Thoracic aorta (tissue), 2 donors: ENCODE measurements around the gene CPEB2. TPM values are rescaled to one million over a fixed set of nuclear protein-coding genes. Genes with fewer than 3 reads are reported as not detected.
A peak's percentile ranks its signal among the peaks of the same experiment; 100 is the strongest.
"Not testable (repeated sequence)": the region's sequence is repeated elsewhere in the genome, so short reads cannot be mapped to it uniquely, and the experiment has no call there.

Experiments
- ATAC-seq: fragments of 150-250 bp; one replicate; pipeline ENCODE4 v1.8.0; 2017; ENCODE audit warnings: low read depth; ENCODE audit not compliant: insufficient number of reproducible peaks, low FRiP score
- DNase-seq: peaks from one replicate; pipeline ENCODE4 v3.0.0-alpha.2; 2020; ENCODE audit warnings: low spot score
- H3K27ac ChIP-seq, 2 donors: fragments of 200-600 bp; sonication (generic); 1 replicate in 1 of 2; 2 replicates in 1 of 2; pipeline ENCODE4 v1.5.1; 2016; ENCODE audit warnings: mild to moderate bottlenecking in 2 of 2, moderate library complexity in 2 of 2
- H3K27me3 ChIP-seq: fragments of 200-600 bp; sonication (generic); replicated peaks from 2 replicates; pipeline ENCODE4 v1.6.0; 2016; ENCODE audit warnings: mild to moderate bottlenecking; ENCODE audit not compliant: insufficient read depth
- H3K36me3 ChIP-seq: fragments of 200-600 bp; sonication (generic); one replicate; pipeline ENCODE4 v1.5.1; 2016
- H3K4me1 ChIP-seq, 2 donors: fragments of 200-600 bp; sonication (generic); 1 replicate in 1 of 2; 2 replicates in 1 of 2; pipeline versions ENCODE4 v1.5.1 to v1.6.0; 2016; ENCODE audit warnings: low read depth in 2 of 2, mild to moderate bottlenecking in 1 of 2; ENCODE audit not compliant: control insufficient read depth in 1 of 2
- H3K4me3 ChIP-seq: fragments of 200-600 bp; sonication (generic); 2 replicates; pipeline ENCODE4 v1.5.1; 2016; ENCODE audit warnings: mild to moderate bottlenecking
- H3K9me3 ChIP-seq: fragments of 200-600 bp; sonication (generic); 2 replicates; pipeline ENCODE4 v1.5.1; 2016
- total RNA-seq, 2 donors: library from RNA; depleted of rRNA; stranded (reverse); fragments of >200 nt; gene quantifications; one replicate each; pipeline versions ENCODE4 v1.1.0 to v1.2.3, GENCODE V29; 2016
- TF ChIP-seq, protein P1 (sequence below): fragments of 200-600 bp; sonication (generic); IDR thresholded peaks from one replicate; pipeline ENCODE4 v1.5.1; 2019; ENCODE audit warnings: antibody characterized with exemption

The CPEB2 gene
- total RNA-seq, 2 donors from 2014 or later, result 31.0 to 33.4 TPM

DNA sequence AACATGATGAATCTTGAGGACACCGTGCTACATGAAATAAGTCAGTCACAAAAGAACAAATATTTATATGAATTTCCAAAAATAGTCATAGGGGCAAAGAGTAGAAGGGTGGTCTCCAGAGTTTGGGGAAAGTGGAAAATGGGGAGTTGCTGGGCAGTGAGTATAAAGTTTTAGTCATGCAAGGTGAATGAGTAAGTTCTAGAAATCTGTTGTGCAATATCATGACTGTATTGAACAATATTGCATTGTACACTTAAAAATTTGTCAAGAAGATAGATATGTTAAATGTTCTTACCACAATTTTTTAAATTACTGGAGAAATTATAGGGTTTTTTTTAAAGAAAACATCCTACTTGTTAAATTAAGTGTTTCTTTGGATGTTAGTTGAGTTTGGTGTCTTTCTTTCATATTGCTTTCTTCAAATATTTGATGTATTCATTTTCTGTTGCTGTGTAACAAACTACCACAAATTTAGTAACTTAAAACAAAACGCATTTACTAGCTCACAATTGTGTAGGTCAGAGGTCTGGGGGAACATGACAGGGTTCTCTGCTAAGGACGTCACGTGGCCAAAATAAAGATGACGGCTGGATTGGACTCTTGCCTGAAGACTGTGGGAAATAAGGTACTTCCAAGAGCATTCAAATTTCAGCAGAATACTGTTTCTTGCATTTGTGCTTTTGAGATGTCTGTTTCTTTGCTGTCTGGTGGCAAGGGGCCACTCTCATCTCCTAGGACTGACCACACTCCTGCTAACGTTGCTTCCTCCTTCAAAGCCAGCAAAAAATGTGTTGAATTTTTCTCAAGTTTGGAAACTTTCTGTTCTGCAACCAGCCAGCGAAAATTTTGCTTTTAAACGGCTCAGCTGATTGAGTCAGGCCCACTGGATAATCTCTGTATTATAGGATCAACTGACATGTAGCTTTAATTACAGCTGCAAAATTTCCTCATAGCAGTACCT, 76.7 kb downstream of the CPEB2 start:
- H3K4me3 ChIP-seq, result no peak overlapping the region
- H3K4me1 ChIP-seq, result peaks cover 3 to 7% of the 10 kb centered on the region in 2 donors
- DNase-seq, result no peak
- no peaks in the 10 kb centered on the region for H3K36me3 ChIP-seq
- no peak for ATAC-seq
- H3K9me3 ChIP-seq, result peaks cover 18% of the 10 kb centered on the region
- TF ChIP-seq, protein P1, sequence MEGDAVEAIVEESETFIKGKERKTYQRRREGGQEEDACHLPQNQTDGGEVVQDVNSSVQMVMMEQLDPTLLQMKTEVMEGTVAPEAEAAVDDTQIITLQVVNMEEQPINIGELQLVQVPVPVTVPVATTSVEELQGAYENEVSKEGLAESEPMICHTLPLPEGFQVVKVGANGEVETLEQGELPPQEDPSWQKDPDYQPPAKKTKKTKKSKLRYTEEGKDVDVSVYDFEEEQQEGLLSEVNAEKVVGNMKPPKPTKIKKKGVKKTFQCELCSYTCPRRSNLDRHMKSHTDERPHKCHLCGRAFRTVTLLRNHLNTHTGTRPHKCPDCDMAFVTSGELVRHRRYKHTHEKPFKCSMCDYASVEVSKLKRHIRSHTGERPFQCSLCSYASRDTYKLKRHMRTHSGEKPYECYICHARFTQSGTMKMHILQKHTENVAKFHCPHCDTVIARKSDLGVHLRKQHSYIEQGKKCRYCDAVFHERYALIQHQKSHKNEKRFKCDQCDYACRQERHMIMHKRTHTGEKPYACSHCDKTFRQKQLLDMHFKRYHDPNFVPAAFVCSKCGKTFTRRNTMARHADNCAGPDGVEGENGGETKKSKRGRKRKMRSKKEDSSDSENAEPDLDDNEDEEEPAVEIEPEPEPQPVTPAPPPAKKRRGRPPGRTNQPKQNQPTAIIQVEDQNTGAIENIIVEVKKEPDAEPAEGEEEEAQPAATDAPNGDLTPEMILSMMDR, result no peak
- peak overlapping the region; percentile 9 to 13 for H3K27ac ChIP-seq
- H3K27me3 ChIP-seq, result no peaks in the 10 kb centered on the region

DNA sequence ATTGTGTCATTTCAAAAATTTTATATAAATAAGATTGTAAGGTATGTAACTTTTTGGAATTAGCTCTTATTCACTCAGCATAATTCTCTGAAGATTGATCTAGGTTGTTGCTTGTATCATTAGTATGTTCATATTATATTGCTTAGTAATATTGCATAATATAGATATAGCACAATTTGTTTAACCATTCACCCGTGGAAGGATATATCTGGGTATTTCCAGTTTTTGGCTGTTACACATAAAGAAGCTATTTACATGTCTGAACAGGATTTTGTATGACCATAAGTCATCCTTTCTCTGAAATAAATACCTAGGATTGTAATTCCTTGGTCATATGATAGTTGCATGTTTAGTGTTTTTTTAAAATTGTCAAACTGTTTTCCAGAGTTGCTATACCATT, 82.5 kb downstream of the CPEB2 start:
- DNase-seq (no peak), ATAC-seq (no peak)
- Histone ChIP-seq H3K4me3 (no peak overlapping the region), H3K36me3 (no peaks in the 10 kb centered on the region), H3K4me1 (no peaks in the 10 kb centered on the region), H3K27ac (no peak overlapping the region), H3K9me3 (no peaks in the 10 kb centered on the region), H3K27me3 (no peaks in the 10 kb centered on the region)
- TF ChIP-seq, protein P1, result no peak

DNA sequence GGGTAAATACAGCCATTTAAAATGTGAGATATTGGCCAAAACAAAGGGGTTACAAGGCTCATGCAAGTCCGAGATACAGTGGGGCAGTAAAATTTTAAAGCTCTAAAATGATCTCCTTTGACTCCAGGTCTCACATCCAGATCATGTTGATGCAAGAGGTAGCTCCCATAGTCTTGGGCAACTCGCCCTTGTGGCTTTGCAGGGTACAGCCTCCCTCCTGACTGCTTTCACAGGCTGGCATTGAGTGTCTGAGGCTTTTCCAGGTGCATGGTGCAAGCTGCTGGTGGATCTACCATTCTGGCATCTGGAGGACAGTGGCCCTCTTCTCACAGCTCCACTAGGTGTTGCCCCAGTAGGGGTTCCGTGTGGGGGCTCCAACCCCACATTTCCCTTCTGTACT, 83.5 kb downstream of the CPEB2 start:
- not testable (repeated sequence) for DNase-seq, ATAC-seq, H3K9me3 ChIP-seq, H3K27ac ChIP-seq, H3K4me3 ChIP-seq, H3K4me1 ChIP-seq, H3K27me3 ChIP-seq, H3K36me3 ChIP-seq

DNA sequence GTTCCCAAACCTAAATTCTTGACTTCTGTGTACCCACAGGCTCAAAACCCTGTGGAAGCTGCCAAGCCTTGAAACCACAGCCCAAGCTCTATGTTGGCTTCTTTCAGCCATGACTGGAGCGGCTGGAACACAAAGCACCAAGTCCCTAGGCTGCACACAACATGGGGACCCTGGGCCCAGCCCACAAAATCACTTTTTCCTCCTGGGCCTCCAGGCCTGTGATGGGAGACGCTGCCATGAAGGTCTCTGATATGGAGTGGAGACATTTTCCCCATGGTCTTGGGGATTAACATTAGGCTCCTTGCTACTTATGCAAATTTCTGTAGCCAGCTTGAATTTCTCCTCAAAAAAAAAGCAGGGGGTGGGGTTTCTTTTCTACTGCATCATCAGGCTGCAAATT, 84.0 kb downstream of the CPEB2 start:
- H3K4me1 ChIP-seq, ATAC-seq, H3K27me3 ChIP-seq, H3K36me3 ChIP-seq, H3K9me3 ChIP-seq, H3K4me3 ChIP-seq, H3K27ac ChIP-seq, DNase-seq: not testable (repeated sequence)

DNA sequence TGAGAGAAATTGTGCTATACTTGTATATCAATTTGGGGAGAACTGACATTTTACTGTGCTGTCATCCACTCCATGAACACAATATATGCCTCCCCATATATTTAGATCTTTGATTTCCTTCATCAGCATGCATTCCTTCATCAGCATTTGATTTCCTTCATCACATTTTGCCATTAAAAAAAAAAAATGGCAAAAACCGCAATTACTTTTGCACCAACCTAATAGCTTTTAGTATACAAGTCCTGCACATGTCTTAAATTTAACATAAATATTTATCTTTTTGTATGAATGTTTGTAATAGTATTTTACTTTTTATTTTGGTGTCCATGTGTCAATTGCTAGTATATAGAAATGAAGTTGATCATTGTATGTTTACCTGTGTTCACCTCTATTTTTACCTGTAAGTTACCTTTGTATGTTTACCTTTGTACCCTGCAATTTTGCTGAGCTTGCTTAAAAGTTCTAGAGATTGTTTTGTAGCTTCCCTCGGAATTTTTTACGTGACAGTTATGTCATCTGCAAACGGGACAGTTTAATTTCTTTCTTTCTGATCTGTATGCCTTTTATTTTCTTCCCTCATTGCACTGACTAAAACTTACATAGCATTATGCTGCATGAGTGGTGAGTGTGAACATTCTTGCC, 86.2 kb downstream of the CPEB2 start:
- Histone ChIP-seq H3K27me3 (no peaks in the 10 kb centered on the region), H3K36me3 (no peaks in the 10 kb centered on the region), H3K4me1 (no peaks in the 10 kb centered on the region), H3K9me3 (no peaks in the 10 kb centered on the region), H3K27ac (no peak overlapping the region), H3K4me3 (no peak overlapping the region)
- DNase-seq (no peak), ATAC-seq (no peak)
- TF ChIP-seq, protein P1, result no peak

DNA sequence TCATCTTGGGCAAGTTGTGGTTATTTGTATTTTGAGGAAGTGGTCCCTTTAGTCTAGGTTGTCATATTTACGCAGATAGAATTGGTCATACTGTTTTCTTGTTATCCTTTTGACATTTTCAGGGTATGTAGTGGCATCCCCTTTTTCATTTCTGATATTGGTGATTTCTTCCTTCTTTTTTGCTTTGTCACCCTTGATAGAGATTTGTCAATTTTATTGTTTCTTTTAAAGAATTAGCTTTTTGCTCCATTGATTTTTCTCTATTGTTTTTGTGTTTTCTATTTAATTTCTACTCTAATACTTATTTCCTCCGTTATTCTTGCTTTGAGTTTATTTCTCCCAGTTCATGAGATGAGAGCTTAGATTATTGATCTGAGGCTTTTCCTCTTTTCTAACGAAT, 87.7 kb downstream of the CPEB2 start:
- DNase-seq, result no peak

More for the DNA sequence above, 87.7 kb downstream of the CPEB2 start:
- H3K27ac ChIP-seq, result no peak overlapping the region
- H3K4me3 ChIP-seq, result no peak overlapping the region
- no peaks in the 10 kb centered on the region for H3K4me1 ChIP-seq
- ATAC-seq, result no peak
- H3K27me3 ChIP-seq, result no peaks in the 10 kb centered on the region
- H3K9me3 ChIP-seq, result no peaks in the 10 kb centered on the region
- no peaks in the 10 kb centered on the region for H3K36me3 ChIP-seq
- TF ChIP-seq, protein P1, result no peak
